ENCODE results near the gene TMSB15C.
"Not testable (repeated sequence)": the region's sequence is repeated elsewhere in the genome, so short reads cannot be mapped to it uniquely, and the experiment has no call there.

Gene TMSB15C

DNA sequence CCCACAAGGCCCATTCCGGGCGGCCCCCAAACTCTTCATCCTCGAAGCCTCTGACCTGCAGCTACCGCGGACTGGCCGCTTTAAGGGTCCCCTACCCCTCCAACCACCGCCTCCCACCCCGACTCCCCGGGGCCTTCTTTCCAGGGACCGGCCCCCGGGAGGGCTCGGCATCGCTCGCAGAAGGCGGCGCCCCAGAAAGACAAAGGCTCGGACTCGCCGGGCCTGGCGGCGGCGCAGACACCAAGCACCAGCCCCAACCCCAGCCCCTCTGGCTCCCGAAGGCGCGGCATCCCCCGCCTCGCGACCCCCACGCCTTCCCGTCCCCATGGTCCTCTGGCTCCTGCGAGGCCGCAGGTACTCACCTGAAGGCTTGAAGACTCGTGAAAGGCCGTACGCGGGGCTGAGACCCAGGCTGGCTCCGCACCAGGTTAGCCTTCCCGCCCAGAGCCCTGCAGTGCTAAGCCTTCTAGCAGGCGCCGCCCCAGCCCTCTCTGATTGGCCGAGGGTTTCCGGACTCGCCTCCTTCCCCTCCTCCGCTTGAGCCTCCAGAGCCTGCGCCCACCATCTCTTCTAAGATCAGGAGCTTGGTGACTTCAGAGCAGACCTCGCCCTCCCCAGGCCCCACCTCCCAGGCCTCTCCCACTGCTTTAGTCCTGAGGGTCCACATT is at the start of gene TMSB15C:
Gene TMSB15C, minus strand, starts transcription at position 459 of the 668 bp plus-strand sequence.
- H3K27ac ChIP-seq, result not testable (repeated sequence)

DNA sequence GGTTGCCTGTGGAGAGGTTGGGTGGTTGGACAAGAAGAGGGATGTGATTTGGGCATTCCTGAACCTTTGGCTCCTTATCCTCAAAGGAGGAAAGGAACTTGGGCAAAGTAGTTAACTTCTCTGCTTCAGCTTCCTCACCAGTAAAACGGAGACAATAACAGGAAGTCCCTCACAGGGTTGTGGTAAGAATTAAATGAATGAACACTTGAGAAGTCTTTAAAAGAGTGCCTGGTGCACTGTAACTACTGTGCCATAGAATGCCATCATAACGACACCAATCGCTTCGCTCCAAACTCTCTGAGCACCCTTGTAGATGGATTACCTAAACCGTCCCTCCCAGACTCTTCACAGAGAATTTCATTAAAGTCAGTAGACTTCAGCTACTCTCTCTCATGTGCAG is 46.8 kb upstream of the TMSB15C start:
- TF ChIP-seq, protein P1, sequence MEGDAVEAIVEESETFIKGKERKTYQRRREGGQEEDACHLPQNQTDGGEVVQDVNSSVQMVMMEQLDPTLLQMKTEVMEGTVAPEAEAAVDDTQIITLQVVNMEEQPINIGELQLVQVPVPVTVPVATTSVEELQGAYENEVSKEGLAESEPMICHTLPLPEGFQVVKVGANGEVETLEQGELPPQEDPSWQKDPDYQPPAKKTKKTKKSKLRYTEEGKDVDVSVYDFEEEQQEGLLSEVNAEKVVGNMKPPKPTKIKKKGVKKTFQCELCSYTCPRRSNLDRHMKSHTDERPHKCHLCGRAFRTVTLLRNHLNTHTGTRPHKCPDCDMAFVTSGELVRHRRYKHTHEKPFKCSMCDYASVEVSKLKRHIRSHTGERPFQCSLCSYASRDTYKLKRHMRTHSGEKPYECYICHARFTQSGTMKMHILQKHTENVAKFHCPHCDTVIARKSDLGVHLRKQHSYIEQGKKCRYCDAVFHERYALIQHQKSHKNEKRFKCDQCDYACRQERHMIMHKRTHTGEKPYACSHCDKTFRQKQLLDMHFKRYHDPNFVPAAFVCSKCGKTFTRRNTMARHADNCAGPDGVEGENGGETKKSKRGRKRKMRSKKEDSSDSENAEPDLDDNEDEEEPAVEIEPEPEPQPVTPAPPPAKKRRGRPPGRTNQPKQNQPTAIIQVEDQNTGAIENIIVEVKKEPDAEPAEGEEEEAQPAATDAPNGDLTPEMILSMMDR (conservative IDR thresholded peaks at IDR 0.05), result no peak
- H3K27ac ChIP-seq, result no peak overlapping the region

DNA sequence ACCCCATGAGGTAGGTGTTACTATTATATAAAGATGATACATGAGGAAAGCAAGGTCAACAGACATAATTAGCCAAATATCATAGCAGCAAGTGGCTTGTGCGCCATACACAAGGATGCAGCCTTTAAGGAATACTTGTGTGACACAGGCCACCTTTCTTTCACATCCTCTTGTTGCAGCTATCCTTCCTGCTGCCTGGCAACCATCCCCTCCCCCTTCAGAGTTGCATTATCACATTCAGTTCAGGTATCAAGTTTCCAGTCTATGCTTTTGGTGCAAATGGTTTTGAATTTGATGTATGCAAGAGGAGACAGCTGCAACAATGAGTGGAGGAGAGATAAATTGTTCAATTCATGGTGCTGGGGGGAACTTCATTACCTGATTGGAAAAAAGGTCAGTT is 42.7 kb upstream of the TMSB15C start:
- H3K27ac ChIP-seq, result no peak overlapping the region
- TF ChIP-seq, protein P1 (conservative IDR thresholded peaks at IDR 0.05), result no peak

DNA sequence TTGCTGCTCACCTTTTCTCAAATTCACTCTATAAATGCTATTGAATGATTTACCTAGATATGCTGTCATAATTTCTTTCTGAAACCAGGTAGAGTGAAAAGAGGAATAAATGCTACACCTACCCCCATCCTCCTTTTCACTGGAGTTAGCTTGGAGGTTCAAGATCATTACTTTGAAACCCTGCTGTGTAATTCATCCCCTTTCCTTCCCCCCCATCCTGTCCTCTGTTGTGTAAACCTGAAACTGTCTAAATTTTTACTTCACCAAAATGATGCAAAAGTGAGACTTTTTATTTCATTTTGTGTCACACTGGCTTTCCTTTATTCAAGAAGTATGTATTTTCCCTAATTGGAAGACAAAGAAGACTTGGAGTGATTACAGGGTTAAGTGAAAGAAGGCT is 41.7 kb upstream of the TMSB15C start:
- H3K27ac ChIP-seq, result no peak overlapping the region
- TF ChIP-seq, protein P1 (conservative IDR thresholded peaks at IDR 0.05), result no peak

DNA sequence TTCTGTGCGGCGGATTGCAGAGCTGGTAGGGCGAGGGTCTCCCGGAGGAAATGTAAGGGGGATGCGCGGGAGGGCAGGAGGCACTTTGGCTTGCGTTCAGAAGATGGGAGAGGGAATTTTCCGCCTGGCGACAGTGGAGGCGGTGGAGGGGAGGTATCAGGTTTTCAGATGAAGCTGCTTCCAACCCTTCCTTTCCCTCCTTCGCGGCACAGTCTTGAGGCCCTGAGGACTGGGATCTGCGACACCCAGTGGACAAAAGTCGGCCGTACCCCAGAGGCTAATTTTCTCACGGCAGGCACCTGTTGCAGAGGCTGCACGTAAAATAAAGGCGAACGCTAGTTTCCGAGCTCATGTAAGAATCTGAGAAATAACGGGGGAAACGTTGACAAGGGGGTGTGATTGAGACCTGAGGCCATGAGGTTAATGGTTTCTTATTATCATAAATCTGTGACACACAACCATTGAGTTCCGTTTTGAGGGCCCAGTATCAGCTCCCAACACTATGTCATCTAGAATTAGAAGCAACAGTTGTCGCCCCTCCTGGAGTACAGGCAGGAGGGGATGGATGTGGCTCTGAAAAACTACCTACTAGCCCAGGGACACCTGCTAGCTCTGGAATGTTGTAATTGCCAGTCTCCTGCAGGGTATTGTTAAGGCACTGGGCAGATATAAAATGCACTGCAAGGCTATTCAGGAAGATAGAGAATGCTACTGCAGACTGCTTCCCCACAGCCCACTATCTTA is 37.4 kb upstream of the TMSB15C start:
- TF ChIP-seq, protein P1 (conservative IDR thresholded peaks at IDR 0.05), result peak; percentile 61
- H3K27ac ChIP-seq, result no peak overlapping the region

DNA sequence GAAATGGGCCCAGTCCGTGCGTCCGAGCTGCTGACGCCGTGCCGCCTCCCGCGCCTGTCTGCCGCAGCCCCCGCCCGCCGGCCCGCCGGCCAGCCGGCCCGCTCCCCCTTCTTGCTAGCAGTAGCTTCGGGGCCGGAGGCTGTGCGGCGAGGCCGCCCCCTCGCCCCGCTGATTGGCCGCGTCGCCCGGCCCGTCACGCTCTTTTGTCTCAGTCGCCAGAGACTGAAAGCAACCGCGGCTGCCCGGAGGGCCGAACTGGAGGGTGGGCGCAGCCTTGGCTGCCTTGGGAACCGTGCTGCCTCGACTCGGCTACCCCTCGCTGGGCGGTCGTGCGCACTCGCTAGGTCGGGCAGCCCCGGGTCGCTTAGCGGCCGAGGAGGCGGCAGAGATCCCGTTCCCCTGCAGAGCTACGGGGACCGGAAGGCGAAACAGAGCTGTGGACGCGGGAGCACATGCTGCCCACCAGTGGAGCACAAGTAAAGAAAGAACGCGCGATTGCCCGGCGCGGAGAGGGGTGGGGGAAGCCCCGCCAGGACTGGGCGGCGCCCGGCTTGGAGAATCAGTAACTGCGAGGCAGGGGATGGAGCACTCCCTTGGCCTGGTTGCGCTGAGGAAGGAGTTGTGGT is 36.4 kb upstream of the TMSB15C start, which contains the start of gene ZCCHC18:
Gene ZCCHC18, plus strand, starts transcription at position 198 of the 626 bp plus-strand sequence. CDS start 1,589 bp downstream, outside the sequence.
- TF ChIP-seq, protein P1 (conservative IDR thresholded peaks at IDR 0.05), result no peak
- no peak within 1 kb of the TSS for H3K27ac ChIP-seq

DNA sequence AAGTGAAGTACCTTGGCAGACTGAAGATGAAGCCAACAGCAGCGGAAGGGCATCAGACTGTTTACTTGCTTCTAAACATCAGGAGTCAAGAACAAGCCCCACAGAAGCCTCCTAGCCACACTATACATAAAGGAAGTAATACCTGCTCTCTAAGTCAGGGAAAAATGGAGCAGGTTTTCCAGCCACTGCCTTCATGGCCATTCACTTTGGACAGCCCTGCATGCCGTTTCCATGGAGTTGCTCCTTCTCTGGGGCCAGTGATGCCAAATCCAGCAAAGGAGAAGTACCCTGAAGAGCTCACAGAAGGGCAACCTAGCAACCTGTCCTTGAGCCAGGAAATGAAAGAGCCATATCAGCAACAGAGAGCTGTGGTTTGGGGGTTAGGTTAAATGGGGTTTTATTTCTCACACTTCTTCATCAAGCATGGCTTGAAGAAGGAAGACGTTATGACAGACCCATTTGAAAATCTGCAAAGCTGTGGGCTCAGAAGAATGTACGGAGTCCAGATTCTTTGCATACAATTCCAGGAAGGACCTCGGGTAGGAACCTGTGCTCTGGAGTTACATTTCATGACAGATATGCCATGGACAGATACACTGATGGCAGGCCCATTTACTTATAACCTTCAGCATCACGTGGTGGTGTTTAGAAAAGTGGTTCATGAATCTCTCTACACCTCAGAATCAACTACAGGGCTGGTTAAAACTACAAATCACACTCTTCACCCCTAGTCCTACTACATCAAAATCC is 34.6 kb upstream of the TMSB15C start:
- H3K27ac ChIP-seq, result not testable (repeated sequence)

DNA sequence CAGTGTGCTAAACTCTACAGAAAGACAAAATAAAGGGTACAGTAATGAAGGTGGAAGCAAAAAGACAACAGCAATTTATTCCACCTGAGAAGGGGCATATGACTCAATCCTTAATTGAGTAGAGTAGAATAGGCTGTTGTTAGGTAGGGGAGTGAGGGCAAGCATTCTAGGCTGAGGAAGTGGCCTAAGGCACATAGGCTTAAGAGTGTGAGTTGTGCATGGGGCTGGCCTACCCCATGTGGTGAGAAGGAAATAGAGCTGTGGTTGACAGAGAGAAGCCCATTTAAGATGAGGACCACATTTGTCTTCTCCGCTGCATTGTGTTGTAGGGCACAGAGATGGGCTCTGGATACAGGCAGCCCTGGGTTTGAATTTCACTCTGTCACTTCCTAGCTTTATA is 32.9 kb upstream of the TMSB15C start:
- TF ChIP-seq, protein P1 (conservative IDR thresholded peaks at IDR 0.05), result no peak
- H3K27ac ChIP-seq, result no peak overlapping the region

All from VCaP (cell line).